ENCODE measurements around the gene SLC38A10. TPM values are rescaled to one million over a fixed set of nuclear protein-coding genes. Genes with fewer than 3 reads are reported as not detected.
A peak's percentile ranks its signal among the peaks of the same experiment; 100 is the strongest.

The SLC38A10 gene
- total RNA-seq, 1 donor from 2014 or later: 67.5 TPM

DNA sequence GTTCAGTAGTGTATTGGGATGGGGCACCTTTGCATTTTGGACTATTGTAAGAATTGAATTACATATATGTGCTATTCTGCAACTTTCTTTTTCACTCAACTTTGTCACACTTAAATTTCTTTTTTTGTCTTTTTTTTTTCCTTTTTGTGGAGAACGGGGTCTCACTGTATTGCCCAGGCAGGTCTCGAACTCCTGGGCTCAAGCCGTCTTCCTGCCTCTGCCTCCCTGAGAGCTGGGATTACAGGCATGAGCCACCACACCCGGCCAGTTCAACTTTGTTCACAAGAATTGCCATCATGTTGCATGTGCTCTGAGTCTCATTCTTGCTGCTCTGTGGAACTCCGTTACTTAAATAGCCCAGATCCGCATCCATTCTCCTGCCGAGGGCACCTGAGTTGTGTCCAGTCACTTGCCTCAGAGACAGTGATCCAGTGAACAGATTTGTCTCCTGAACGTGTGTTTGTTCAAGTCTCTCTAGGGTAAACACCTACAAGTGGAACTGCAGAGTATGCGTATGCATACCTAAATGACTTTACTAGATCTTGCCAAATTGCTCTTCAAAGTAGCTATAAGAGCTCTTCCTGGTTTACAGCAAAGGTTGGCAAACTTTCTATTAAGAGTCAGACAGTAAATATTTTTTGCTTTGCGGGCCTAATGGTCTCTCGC is 3.4 kb upstream of the SLC38A10 start:
- TF ChIP-seq POLR2AphosphoS5 (IDR thresholded peaks at IDR 0.05; ENCODE audit: insufficient read depth in 1 of 2, low read depth in 1 of 2) (no peak), POLR2A (IDR thresholded peaks at IDR 0.05) (no peak)
- TF ChIP-seq, protein P1, sequence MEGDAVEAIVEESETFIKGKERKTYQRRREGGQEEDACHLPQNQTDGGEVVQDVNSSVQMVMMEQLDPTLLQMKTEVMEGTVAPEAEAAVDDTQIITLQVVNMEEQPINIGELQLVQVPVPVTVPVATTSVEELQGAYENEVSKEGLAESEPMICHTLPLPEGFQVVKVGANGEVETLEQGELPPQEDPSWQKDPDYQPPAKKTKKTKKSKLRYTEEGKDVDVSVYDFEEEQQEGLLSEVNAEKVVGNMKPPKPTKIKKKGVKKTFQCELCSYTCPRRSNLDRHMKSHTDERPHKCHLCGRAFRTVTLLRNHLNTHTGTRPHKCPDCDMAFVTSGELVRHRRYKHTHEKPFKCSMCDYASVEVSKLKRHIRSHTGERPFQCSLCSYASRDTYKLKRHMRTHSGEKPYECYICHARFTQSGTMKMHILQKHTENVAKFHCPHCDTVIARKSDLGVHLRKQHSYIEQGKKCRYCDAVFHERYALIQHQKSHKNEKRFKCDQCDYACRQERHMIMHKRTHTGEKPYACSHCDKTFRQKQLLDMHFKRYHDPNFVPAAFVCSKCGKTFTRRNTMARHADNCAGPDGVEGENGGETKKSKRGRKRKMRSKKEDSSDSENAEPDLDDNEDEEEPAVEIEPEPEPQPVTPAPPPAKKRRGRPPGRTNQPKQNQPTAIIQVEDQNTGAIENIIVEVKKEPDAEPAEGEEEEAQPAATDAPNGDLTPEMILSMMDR (IDR thresholded peaks at IDR 0.05): no peak
- intact Hi-C loops (cut with DNase I): loop anchor here (5.0 kb wide), 1 partner anchor 39 kb away; no protein-coding TSS in a partner anchor
- H3K4me1 ChIP-seq: peaks cover 25% of the 10 kb centered on the region
- no peaks in the 10 kb centered on the region for H3K36me3 ChIP-seq
- DNase-seq (ENCODE audit: extremely low spot score in 2 of 2): no peak
- H3K27me3 ChIP-seq: no peaks in the 10 kb centered on the region
- H3K27ac ChIP-seq: no peak overlapping the region
- no peak overlapping the region for H3K4me3 ChIP-seq
- H3K9me3 ChIP-seq: no peaks in the 10 kb centered on the region

- no peaks in the 10 kb centered on the region for H3K27me3 ChIP-seq
- H3K9me3 ChIP-seq: no peaks in the 10 kb centered on the region
- no peak for DNase-seq (ENCODE audit: extremely low spot score in 2 of 2)
- no peaks in the 10 kb centered on the region for H3K36me3 ChIP-seq
- TF ChIP-seq, protein P1 (IDR thresholded peaks at IDR 0.05): no peak
- TF ChIP-seq POLR2AphosphoS5 (IDR thresholded peaks at IDR 0.05; ENCODE audit: insufficient read depth in 1 of 2, low read depth in 1 of 2) (no peak), POLR2A (IDR thresholded peaks at IDR 0.05) (no peak)
- H3K4me1 ChIP-seq: peaks cover 45% of the 10 kb centered on the region
- H3K27ac ChIP-seq: peak overlapping the region; percentile 91
- peak overlapping the region; percentile 66 to 67 for H3K4me3 ChIP-seq
- intact Hi-C loops (cut with DNase I): loop anchor here (5.0 kb wide), 1 partner anchor 41 kb away; no protein-coding TSS in a partner anchor
These were observed 722 bp upstream of the SLC38A10 start for GRCh38 chr17:81295676-81296381.

- no peak for DNase-seq (ENCODE audit: extremely low spot score in 2 of 2)
- Histone ChIP-seq H3K4me3 (peak overlapping the region; percentile 66 to 67), H3K4me1 (peaks cover 45% of the 10 kb centered on the region), H3K27me3 (no peaks in the 10 kb centered on the region), H3K27ac (peak overlapping the region; percentile 91), H3K9me3 (no peaks in the 10 kb centered on the region), H3K36me3 (no peaks in the 10 kb centered on the region)
- intact Hi-C loops (cut with DNase I): loop anchor here (5.0 kb wide), 1 partner anchor 43 kb away; no protein-coding TSS in a partner anchor
- TF ChIP-seq POLR2A (IDR thresholded peaks at IDR 0.05) (no peak), POLR2AphosphoS5 (IDR thresholded peaks at IDR 0.05; ENCODE audit: insufficient read depth in 1 of 2, low read depth in 1 of 2) (no peak)
- TF ChIP-seq, protein P1 (IDR thresholded peaks at IDR 0.05): no peak
These were observed 536 bp downstream of the SLC38A10 start for GRCh38 chr17:81294512-81295030.

DNA sequence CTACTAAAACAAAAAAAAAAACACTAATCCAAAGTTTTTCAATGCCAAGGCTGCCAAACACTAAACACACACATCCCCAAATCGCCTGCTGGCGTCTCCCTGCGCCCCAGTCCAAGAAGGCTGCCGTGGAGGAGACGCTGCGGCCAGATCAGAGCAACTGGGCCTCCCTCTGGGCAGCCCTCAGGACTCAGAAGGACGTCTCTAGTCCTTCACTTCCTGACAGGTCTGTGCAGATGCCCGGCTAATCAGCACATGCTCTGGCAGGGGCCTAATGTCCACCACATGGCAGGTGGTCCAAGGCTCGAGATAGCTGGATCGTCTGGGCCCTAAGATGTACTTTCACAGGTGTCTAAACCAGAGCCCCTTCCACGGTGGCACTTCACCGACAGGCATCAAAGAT is 2.7 kb downstream of the SLC38A10 start:
- H3K27ac ChIP-seq: peak overlapping the region; percentile 28
- no peak for DNase-seq (ENCODE audit: extremely low spot score in 2 of 2)
- no peaks in the 10 kb centered on the region for H3K9me3 ChIP-seq
- H3K27me3 ChIP-seq: no peaks in the 10 kb centered on the region
- TF ChIP-seq POLR2AphosphoS5 (IDR thresholded peaks at IDR 0.05; ENCODE audit: insufficient read depth in 1 of 2, low read depth in 1 of 2) (no peak), POLR2A (IDR thresholded peaks at IDR 0.05) (no peak)
- TF ChIP-seq, protein P1 (IDR thresholded peaks at IDR 0.05): no peak
- H3K4me3 ChIP-seq: no peak overlapping the region
- peaks cover 45% of the 10 kb centered on the region for H3K4me1 ChIP-seq
- intact Hi-C loops (cut with DNase I): no loop called here
- peaks cover 0 to 10% of the 10 kb centered on the region in 2 donors for H3K36me3 ChIP-seq
